ENCODE results near the gene EZR. TPM values are rescaled to one million over a fixed set of nuclear protein-coding genes. Genes with fewer than 3 reads are reported as not detected.
"Not testable (repeated sequence)": the region's sequence is repeated elsewhere in the genome, so short reads cannot be mapped to it uniquely, and the experiment has no call there.

Gene EZR
- total RNA-seq, 1 donor from 2014 or later: 205 TPM

GRCh38 chr6:158852312-158853071, 33.3 kb upstream of the EZR start:
- H3K4me1 Mint-ChIP-seq (ENCODE audit: low read depth): peaks cover 20% of the 10 kb centered on the region
- no peak for DNase-seq (ENCODE audit: low spot score)
- H3K4me3 Mint-ChIP-seq: no peak overlapping the region
- H3K27ac Mint-ChIP-seq: peak overlapping the region; percentile 33
- H3K9me3 Mint-ChIP-seq: no peaks in the 10 kb centered on the region
- intact Hi-C loops (cut with micrococcal nuclease): loop anchor here (1.0 to 10.0 kb wide), 8 partner anchors 17 to 910 kb away; partner anchors contain the start of gene ACAT2
- H3K36me3 Mint-ChIP-seq (ENCODE audit: low read depth): peaks cover 4% of the 10 kb centered on the region
- no peaks in the 10 kb centered on the region for H3K27me3 Mint-ChIP-seq (ENCODE audit: insufficient read depth)

- peak overlapping the region; percentile 89 for H3K27ac Mint-ChIP-seq
- peaks cover 15% of the 10 kb centered on the region for H3K4me1 Mint-ChIP-seq (ENCODE audit: low read depth)
- H3K9me3 Mint-ChIP-seq: no peaks in the 10 kb centered on the region
- no peak for DNase-seq (ENCODE audit: low spot score)
- intact Hi-C loops (cut with micrococcal nuclease): loop anchor here (1.0 to 10.0 kb wide), 5 partner anchors 32 to 912 kb away; partner anchors contain the start of gene ACAT2
- H3K4me3 Mint-ChIP-seq: no peak overlapping the region
- H3K36me3 Mint-ChIP-seq (ENCODE audit: low read depth): peaks cover 2% of the 10 kb centered on the region
- H3K27me3 Mint-ChIP-seq (ENCODE audit: insufficient read depth): no peaks in the 10 kb centered on the region
Observed at GRCh38 chr6:158850807-158851115, 31.6 kb upstream of the EZR start.

DNA sequence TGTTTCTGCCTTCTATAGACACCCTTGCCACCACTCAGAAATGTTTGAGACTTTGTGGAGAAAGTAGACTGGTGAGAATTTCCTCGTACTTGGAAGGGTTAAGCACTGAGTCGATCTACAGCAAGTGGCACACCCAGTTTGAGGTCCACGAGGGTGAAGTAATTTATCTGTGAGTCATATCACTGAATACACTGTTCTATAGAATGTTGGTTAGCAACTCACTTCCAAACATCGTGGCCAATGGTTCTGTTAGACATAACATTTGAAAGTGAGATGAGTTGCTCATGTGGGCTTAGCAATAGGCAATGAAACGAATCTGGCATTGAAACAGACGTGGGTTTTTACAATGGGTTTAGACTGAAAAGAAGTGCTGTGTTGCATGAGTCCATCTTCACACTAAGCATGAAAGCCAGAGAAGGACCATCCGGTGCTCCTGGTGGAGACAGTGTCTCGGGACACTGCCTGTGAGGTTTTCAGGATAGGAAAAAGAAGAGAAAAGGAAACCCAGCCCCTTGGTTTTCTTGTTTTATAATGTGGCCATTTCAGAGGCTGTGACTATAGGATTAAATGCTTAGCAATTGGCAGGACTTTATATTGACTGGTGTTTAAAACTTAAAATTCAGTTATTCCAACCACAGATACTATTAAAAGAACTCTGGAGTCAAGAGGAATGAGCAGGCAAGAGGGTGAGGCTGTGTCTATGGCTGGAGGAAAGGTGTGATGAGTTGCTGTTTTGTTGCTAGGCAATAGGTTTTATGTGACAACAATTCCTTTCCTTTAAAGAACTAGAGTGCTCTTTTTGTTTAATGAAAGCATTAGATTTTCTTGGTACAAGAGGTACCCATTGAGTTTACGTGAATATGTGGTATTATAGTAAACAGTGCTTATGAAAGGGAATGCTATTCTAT, 31.0 kb upstream of the EZR start:
- H3K27me3 Mint-ChIP-seq (ENCODE audit: insufficient read depth): no peaks in the 10 kb centered on the region

GRCh38 chr6:158848490-158848895, 29.3 kb upstream of the EZR start:
- Mint-ChIP-seq H3K27me3 (ENCODE audit: insufficient read depth) (no peaks in the 10 kb centered on the region), H3K27ac (no peak overlapping the region), H3K9me3 (no peaks in the 10 kb centered on the region), H3K36me3 (ENCODE audit: low read depth) (peaks cover 2% of the 10 kb centered on the region), H3K4me3 (no peak overlapping the region), H3K4me1 (ENCODE audit: low read depth) (peaks cover 15% of the 10 kb centered on the region)
- intact Hi-C loops (cut with micrococcal nuclease): no loop called here
- no peak for DNase-seq (ENCODE audit: low spot score)

More for the DNA sequence above, 31.0 kb upstream of the EZR start:
- peak overlapping the region; percentile 56 for H3K4me3 Mint-ChIP-seq
- H3K27ac Mint-ChIP-seq: peak overlapping the region; percentile 89
- no peaks in the 10 kb centered on the region for H3K9me3 Mint-ChIP-seq
- H3K4me1 Mint-ChIP-seq (ENCODE audit: low read depth): peaks cover 15% of the 10 kb centered on the region
- peak; percentile 66 for DNase-seq (ENCODE audit: low spot score)
- H3K36me3 Mint-ChIP-seq (ENCODE audit: low read depth): peaks cover 2% of the 10 kb centered on the region
- intact Hi-C loops (cut with micrococcal nuclease): loop anchor here (1.0 to 10.0 kb wide), 5 partner anchors 32 to 912 kb away; partner anchors contain the start of gene ACAT2

GRCh38 chr6:158847786-158848185, 28.6 kb upstream of the EZR start:
- intact Hi-C loops (cut with micrococcal nuclease): no loop called here
- peaks cover 2% of the 10 kb centered on the region for H3K36me3 Mint-ChIP-seq (ENCODE audit: low read depth)
- peaks cover 15% of the 10 kb centered on the region for H3K4me1 Mint-ChIP-seq (ENCODE audit: low read depth)
- DNase-seq (ENCODE audit: low spot score): no peak
- no peak overlapping the region for H3K27ac Mint-ChIP-seq
- peaks cover 2% of the 10 kb centered on the region for H3K9me3 Mint-ChIP-seq
- no peaks in the 10 kb centered on the region for H3K27me3 Mint-ChIP-seq (ENCODE audit: insufficient read depth)
- H3K4me3 Mint-ChIP-seq: no peak overlapping the region

GRCh38 chr6:158847012-158847529, 27.9 kb upstream of the EZR start:
- Mint-ChIP-seq H3K36me3 (ENCODE audit: low read depth) (peaks cover 2% of the 10 kb centered on the region), H3K27me3 (ENCODE audit: insufficient read depth) (no peaks in the 10 kb centered on the region), H3K4me3 (no peak overlapping the region), H3K9me3 (peaks cover 3% of the 10 kb centered on the region), H3K27ac (no peak overlapping the region), H3K4me1 (ENCODE audit: low read depth) (peaks cover 15% of the 10 kb centered on the region)
- no peak for DNase-seq (ENCODE audit: low spot score)
- intact Hi-C loops (cut with micrococcal nuclease): no loop called here

- intact Hi-C loops (cut with micrococcal nuclease): no loop called here
- Mint-ChIP-seq H3K36me3 (ENCODE audit: low read depth) (no peaks in the 10 kb centered on the region), H3K9me3 (peaks cover 6% of the 10 kb centered on the region), H3K27me3 (ENCODE audit: insufficient read depth) (no peaks in the 10 kb centered on the region), H3K4me1 (ENCODE audit: low read depth) (no peaks in the 10 kb centered on the region), H3K4me3 (no peak overlapping the region), H3K27ac (no peak overlapping the region)
- no peak for DNase-seq (ENCODE audit: low spot score)
Observed at GRCh38 chr6:158843751-158844683, 24.8 kb upstream of the EZR start.

GRCh38 chr6:158841358-158841757, 22.2 kb upstream of the EZR start:
- no peaks in the 10 kb centered on the region for H3K4me1 Mint-ChIP-seq (ENCODE audit: low read depth)

GRCh38 chr6:158840465-158840864, 21.3 kb upstream of the EZR start:
- H3K27ac Mint-ChIP-seq: no peak overlapping the region
- no peaks in the 10 kb centered on the region for H3K4me1 Mint-ChIP-seq (ENCODE audit: low read depth)
- H3K9me3 Mint-ChIP-seq: peaks cover 6% of the 10 kb centered on the region
- no peak overlapping the region for H3K4me3 Mint-ChIP-seq
- DNase-seq (ENCODE audit: low spot score): no peak
- no peaks in the 10 kb centered on the region for H3K27me3 Mint-ChIP-seq (ENCODE audit: insufficient read depth)
- H3K36me3 Mint-ChIP-seq (ENCODE audit: low read depth): no peaks in the 10 kb centered on the region
- intact Hi-C loops (cut with micrococcal nuclease): no loop called here

More at GRCh38 chr6:158841358-158841757, 22.2 kb upstream of the EZR start:
- Mint-ChIP-seq H3K36me3 (ENCODE audit: low read depth) (no peaks in the 10 kb centered on the region), H3K27ac (no peak overlapping the region), H3K9me3 (peaks cover 6% of the 10 kb centered on the region), H3K4me3 (no peak overlapping the region), H3K27me3 (ENCODE audit: insufficient read depth) (no peaks in the 10 kb centered on the region)
- intact Hi-C loops (cut with micrococcal nuclease): no loop called here
- DNase-seq (ENCODE audit: low spot score): no peak

DNA sequence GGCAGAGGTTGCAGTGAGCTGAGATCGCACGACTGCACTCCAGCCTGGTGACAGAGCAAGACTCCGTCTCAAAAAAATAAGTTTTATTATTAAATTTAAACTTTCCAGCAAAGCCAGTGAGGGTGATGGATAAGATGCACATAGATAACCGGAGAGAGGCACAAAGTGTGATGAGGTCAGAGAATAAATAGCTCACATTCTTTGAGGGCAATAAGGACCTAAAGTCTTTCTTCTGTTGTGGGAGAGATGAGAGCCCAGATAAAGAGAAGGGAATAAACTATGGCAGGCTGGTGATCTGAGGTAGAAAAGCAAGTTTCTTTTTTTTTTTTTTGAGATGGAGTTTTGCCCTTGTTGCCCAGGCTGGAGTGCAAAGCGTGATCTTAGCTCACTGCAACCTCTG, 20.6 kb upstream of the EZR start:
- Mint-ChIP-seq H3K27ac (no peak overlapping the region), H3K27me3 (ENCODE audit: insufficient read depth) (no peaks in the 10 kb centered on the region), H3K4me3 (no peak overlapping the region), H3K4me1 (ENCODE audit: low read depth) (no peaks in the 10 kb centered on the region), H3K9me3 (peaks cover 6% of the 10 kb centered on the region), H3K36me3 (ENCODE audit: low read depth) (no peaks in the 10 kb centered on the region)
- intact Hi-C loops (cut with micrococcal nuclease): no loop called here
- DNase-seq (ENCODE audit: low spot score): no peak

DNA sequence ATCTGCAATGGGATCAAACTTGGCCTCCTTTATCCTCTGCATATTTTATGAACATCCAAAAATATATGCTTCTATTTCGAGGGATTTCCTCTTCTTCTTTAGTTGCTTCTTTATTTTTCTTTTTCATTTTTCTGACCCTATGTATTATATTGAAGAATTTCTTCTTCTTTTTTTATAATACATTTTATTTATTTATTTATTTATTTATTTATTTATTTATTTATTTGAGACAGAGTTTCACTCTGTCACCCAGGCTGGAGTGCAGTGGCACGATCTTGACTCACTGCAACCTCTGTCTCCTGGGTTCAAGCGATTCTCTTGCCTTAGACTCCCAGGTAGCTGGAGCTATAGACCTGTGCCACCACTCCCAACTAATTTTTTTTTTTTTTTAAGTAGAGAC, 19.6 kb upstream of the EZR start:
- H3K27me3 Mint-ChIP-seq (ENCODE audit: insufficient read depth); H3K4me1 Mint-ChIP-seq (ENCODE audit: low read depth); intact Hi-C loops (cut with micrococcal nuclease); DNase-seq (ENCODE audit: low spot score); H3K36me3 Mint-ChIP-seq (ENCODE audit: low read depth); H3K4me3 Mint-ChIP-seq; H3K9me3 Mint-ChIP-seq; H3K27ac Mint-ChIP-seq: not testable (repeated sequence)
